Measurements from ENCODE around the gene RPS6KB2.

DNA sequence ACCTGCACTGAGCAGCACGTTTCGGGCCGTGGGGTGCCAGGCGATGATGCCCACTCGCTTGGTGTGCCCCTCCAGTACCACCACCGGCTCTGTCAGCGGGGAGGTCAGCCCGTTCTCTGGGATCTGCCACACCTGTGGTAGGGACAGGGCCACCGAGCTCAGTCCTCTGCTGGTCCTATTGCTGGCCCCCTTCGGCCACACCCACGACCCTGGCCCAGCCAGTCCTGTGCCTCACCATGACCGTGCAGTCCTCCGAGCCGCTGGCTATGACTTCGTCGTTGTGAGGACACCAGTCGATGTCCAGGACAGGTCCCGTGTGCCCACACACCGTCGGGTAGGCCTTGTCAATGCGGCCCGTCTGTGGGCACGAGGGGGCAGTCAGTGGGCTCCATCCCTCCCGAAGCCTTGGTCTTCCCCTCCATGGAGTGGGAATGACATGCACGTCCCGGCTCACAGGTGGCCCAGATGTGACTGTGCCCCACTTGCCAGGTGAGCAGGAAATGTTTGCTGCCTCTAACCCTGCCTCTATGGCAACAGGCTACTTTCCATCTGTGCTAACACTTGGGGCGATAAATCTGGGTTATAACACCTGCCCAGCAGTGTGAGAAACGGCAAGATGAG is 13.5 kb downstream of the RPS6KB2 start:
- TF ChIP-seq, protein P1, sequence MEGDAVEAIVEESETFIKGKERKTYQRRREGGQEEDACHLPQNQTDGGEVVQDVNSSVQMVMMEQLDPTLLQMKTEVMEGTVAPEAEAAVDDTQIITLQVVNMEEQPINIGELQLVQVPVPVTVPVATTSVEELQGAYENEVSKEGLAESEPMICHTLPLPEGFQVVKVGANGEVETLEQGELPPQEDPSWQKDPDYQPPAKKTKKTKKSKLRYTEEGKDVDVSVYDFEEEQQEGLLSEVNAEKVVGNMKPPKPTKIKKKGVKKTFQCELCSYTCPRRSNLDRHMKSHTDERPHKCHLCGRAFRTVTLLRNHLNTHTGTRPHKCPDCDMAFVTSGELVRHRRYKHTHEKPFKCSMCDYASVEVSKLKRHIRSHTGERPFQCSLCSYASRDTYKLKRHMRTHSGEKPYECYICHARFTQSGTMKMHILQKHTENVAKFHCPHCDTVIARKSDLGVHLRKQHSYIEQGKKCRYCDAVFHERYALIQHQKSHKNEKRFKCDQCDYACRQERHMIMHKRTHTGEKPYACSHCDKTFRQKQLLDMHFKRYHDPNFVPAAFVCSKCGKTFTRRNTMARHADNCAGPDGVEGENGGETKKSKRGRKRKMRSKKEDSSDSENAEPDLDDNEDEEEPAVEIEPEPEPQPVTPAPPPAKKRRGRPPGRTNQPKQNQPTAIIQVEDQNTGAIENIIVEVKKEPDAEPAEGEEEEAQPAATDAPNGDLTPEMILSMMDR (conservative IDR thresholded peaks at IDR 0.05; ENCODE audit: low read depth, low read length): no peak
- no peak for TF ChIP-seq EZH2 (IDR thresholded peaks at IDR 0.05; ENCODE audit: borderline replicate concordance, low read depth, low read length, poor library complexity, severe bottlenecking)
